ENCODE data around the gene MAPK8IP2. TPM values are rescaled to one million over a fixed set of nuclear protein-coding genes. Genes with fewer than 3 reads are reported as not detected.
"Not testable (repeated sequence)": the region's sequence is repeated elsewhere in the genome, so short reads cannot be mapped to it uniquely, and the experiment has no call there.

The MAPK8IP2 gene
- total RNA-seq, 1 experiment from 2014 or later, result 6.4 TPM

- no peak for TF ChIP-seq REST (IDR thresholded peaks at IDR 0.05; ENCODE audit: low read depth)
- no peak for TF ChIP-seq ELF1 (IDR thresholded peaks at IDR 0.05; ENCODE audit: borderline replicate concordance, low read depth)
- TF ChIP-seq CBX3 (IDR thresholded peaks at IDR 0.05; ENCODE audit: low read depth), result no peak
- no peak for TF ChIP-seq JUND (IDR thresholded peaks at IDR 0.05)
- no peak for TF ChIP-seq FOSL1 (IDR thresholded peaks at IDR 0.05; ENCODE audit: low read depth)
- TF ChIP-seq MAX (IDR thresholded peaks at IDR 0.05), result no peak
- TF ChIP-seq SIN3A (IDR thresholded peaks at IDR 0.05; ENCODE audit: low read depth), result no peak
- TF ChIP-seq YY1 (IDR thresholded peaks at IDR 0.05; ENCODE audit: extremely low read depth, insufficient replicate concordance, low read depth, low read length), result no peak
Observed at GRCh38 chr22:50633771-50634170, 33.2 kb downstream of the MAPK8IP2 start (continued).

- no peak for ATAC-seq
- DNase-seq (ENCODE audit: low read depth, low spot score), result no peak
- H4K20me1 ChIP-seq (ENCODE audit: insufficient read depth), result no peaks in the 10 kb centered on the region
- H3K27me3 ChIP-seq (ENCODE audit: insufficient read depth, low read length), result no peaks in the 10 kb centered on the region
- ChIA-PET CTCF (no interaction called here), RAD21 (ENCODE audit: low non-redundant PET in 1 of 2, low total read pairs in 2 of 2, uncharacterized antibody in 2 of 2, unreplicated experiment in 2 of 2) (no interaction called here), POLR2A (no interaction called here)
- H3K9me3 ChIP-seq (ENCODE audit: control insufficient read depth in 1 of 2, insufficient read depth in 1 of 2, low read depth in 1 of 2, low read length in 2 of 2), result no peaks in the 10 kb centered on the region
- H3K4me3 ChIP-seq (replicated peaks in 1 of 2; ENCODE audit: low read depth in 1 of 2, low read length in 2 of 2), result no peak overlapping the region
- BruUV-seq (replicated peaks), result no TSS peak
- peaks cover 0 to 2% of the 10 kb centered on the region in 2 experiments; a peak in 1 of 4 replicates for H3K4me1 ChIP-seq (ENCODE audit: control insufficient read depth in 1 of 2, insufficient read depth in 2 of 2, low read length in 2 of 2)
- H3K4me2 ChIP-seq (ENCODE audit: low read length), result no peak overlapping the region
- H3K79me2 ChIP-seq (ENCODE audit: insufficient read depth, low read length), result no peaks in the 10 kb centered on the region
- H3K9ac ChIP-seq (ENCODE audit: low read length), result no peak overlapping the region
- intact Hi-C loops (cut with micrococcal nuclease), result no loop called here
- H3K9me2 ChIP-seq (ENCODE audit: insufficient read depth), result no peaks in the 10 kb centered on the region
- H3K27ac ChIP-seq (ENCODE audit: low read depth, low read length), result no peak overlapping the region
- H3K36me3 ChIP-seq (ENCODE audit: control insufficient read depth in 1 of 2, insufficient read depth in 2 of 2, low read length in 2 of 2), result no peaks in the 10 kb centered on the region
- H2AFZ ChIP-seq (ENCODE audit: low read depth, low read length, poor library complexity, severe bottlenecking), result no peak overlapping the region
- no peak for TF ChIP-seq REST (IDR thresholded peaks at IDR 0.05; ENCODE audit: low read depth)
Observed at GRCh38 chr22:50635591-50635990, 35.0 kb downstream of the MAPK8IP2 start.

DNA sequence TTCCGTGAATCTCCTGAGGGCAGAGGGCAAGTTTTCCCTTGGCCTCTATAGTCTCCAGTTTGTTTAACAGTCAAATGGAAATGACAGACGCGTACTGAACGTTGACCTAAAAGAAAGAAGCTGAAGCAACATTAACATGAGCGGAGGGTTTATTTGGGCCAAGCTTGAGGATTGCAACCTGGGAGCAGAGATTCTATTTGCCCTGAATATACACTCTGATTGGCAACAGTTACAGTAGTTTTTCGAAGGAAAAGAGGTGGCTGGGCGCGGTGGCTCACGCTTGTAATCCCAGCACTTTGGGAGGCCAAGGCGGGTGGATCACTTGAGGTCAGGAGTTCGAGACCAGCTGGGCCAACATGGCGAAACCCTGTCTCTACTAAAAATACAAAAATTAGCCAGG is 39.7 kb downstream of the MAPK8IP2 start:
- POLR2A ChIA-PET, result not testable (repeated sequence)

More for the DNA sequence above, 39.7 kb downstream of the MAPK8IP2 start:
- H4K20me1 ChIP-seq (ENCODE audit: insufficient read depth); CTCF ChIA-PET; H3K4me3 ChIP-seq (replicated peaks in 1 of 2; ENCODE audit: low read depth in 1 of 2, low read length in 2 of 2); H3K9ac ChIP-seq (ENCODE audit: low read length); BruUV-seq (replicated peaks); DNase-seq (ENCODE audit: low read depth, low spot score); H2AFZ ChIP-seq (ENCODE audit: low read depth, low read length, poor library complexity, severe bottlenecking); intact Hi-C loops (cut with micrococcal nuclease); H3K27ac ChIP-seq (ENCODE audit: low read depth, low read length); H3K36me3 ChIP-seq (ENCODE audit: control insufficient read depth in 1 of 2, insufficient read depth in 2 of 2, low read length in 2 of 2); H3K4me1 ChIP-seq (ENCODE audit: control insufficient read depth in 1 of 2, insufficient read depth in 2 of 2, low read length in 2 of 2); ATAC-seq; RAD21 ChIA-PET (ENCODE audit: low non-redundant PET in 1 of 2, low total read pairs in 2 of 2, uncharacterized antibody in 2 of 2, unreplicated experiment in 2 of 2); H3K4me2 ChIP-seq (ENCODE audit: low read length); H3K9me3 ChIP-seq (ENCODE audit: control insufficient read depth in 1 of 2, insufficient read depth in 1 of 2, low read depth in 1 of 2, low read length in 2 of 2); H3K9me2 ChIP-seq (ENCODE audit: insufficient read depth); H3K79me2 ChIP-seq (ENCODE audit: insufficient read depth, low read length): not testable (repeated sequence)
- peaks cover 21% of the 10 kb centered on the region for H3K27me3 ChIP-seq (ENCODE audit: insufficient read depth, low read length)
